Gastrocnemius medialis (tissue), 4 donors: Measurements from ENCODE around the gene CFAP57. TPM values are rescaled to one million over a fixed set of nuclear protein-coding genes. Genes with fewer than 3 reads are reported as not detected.

ENCODE experiments used
- ATAC-seq, 2 donors: fragments of 150-250 bp; one replicate each; pipeline ENCODE4 v1.9.1; 2016
- DNase-seq, 2 donors: peaks; one replicate each; pipeline ENCODE4 v3.0.0-alpha.2; 2019
- H3K27ac ChIP-seq, 4 donors: fragments of 200-600 bp; sonication (generic); 1 replicate in 1 of 4; 2 replicates in 3 of 4; pipeline ENCODE4 v1.5.1; 2016 to 2018; ENCODE audit warnings: mild to moderate bottlenecking in 2 of 4, moderate library complexity in 1 of 4
- H3K27me3 ChIP-seq, 3 donors: fragments of 200-600 bp; sonication (generic) in 2 of 3; 1 replicate in 1 of 3; 2 replicates in 2 of 3; pipeline versions ENCODE4 v1.5.1 to v1.6.0; 2016 to 2019; ENCODE audit warnings: mild to moderate bottlenecking in 1 of 3, moderate library complexity in 1 of 3
- H3K36me3 ChIP-seq, 2 donors: fragments of 200-600 bp; sonication (generic) in 1 of 2; one replicate each; pipeline ENCODE4 v1.5.1; 2017 to 2018
- H3K4me1 ChIP-seq, 2 donors: fragments of 200-600 bp; sonication (generic) in 1 of 2; one replicate each; pipeline ENCODE4 v1.5.1; 2016 to 2017; ENCODE audit warnings: mild to moderate bottlenecking in 2 of 2
- H3K4me3 ChIP-seq, 4 donors: fragments of 200-600 bp; sonication (generic) in 3 of 4; 1 replicate in 1 of 4; 2 replicates in 3 of 4; pipeline ENCODE4 v1.5.1; 2016 to 2019; ENCODE audit warnings: mild to moderate bottlenecking in 2 of 4
- H3K9me3 ChIP-seq, 3 donors: fragments of 200-600 bp; sonication (generic) in 2 of 3; 1 replicate in 1 of 3; 2 replicates in 2 of 3; pipeline ENCODE4 v1.5.1; 2016 to 2019
- POLR2A ChIP-seq, 2 donors: fragments of 450-650 bp; IDR thresholded peaks; one replicate each; pipeline ENCODE4 v1.6.1; 2017; ENCODE audit warnings: antibody characterized with exemption in 2 of 2, mild to moderate bottlenecking in 2 of 2, moderate library complexity in 2 of 2
- in situ Hi-C, 4 donors: fragments of 200-750 bp; cut with MboI; loops; one replicate each; pipeline versions ENCODE4 v1.15.0 to v1.8.0; 2017; ENCODE audit warnings: low sequenced_read_pairs in 4 of 4
- intact Hi-C: fragments of 100-400 bp; cut with DNase I; formaldehyde crosslinking; loops from one replicate; pipeline ENCODE4 v1.15.1; 2023; ENCODE audit warnings: low total_unique reads
- total RNA-seq, 4 donors: library from RNA; depleted of rRNA; stranded (reverse); fragments of >200 nt; gene quantifications; one replicate each; pipeline versions ENCODE4 v1.1.0 to v1.2.3, GENCODE V29; 2016
- TF ChIP-seq, protein P1 (sequence below), 5 experiments: fragments of 450-650 bp in 3 of 5; fragments of 200-600 bp in 2 of 5; sonication (generic) in 2 of 5; IDR thresholded peaks in 4 of 5; conservative IDR thresholded peaks in 1 of 5; 1 replicate in 4 of 5; 2 replicates in 1 of 5; pipeline ENCODE4 v1.5.1; 2016 to 2019; ENCODE audit warnings: antibody characterized with exemption in 5 of 5, mild to moderate bottlenecking in 3 of 5, moderate library complexity in 3 of 5

CFAP57 gene
- under 1 TPM in 2 of 4 donors, not detected in 2; 0.10 to 0.13 TPM for total RNA-seq

DNA sequence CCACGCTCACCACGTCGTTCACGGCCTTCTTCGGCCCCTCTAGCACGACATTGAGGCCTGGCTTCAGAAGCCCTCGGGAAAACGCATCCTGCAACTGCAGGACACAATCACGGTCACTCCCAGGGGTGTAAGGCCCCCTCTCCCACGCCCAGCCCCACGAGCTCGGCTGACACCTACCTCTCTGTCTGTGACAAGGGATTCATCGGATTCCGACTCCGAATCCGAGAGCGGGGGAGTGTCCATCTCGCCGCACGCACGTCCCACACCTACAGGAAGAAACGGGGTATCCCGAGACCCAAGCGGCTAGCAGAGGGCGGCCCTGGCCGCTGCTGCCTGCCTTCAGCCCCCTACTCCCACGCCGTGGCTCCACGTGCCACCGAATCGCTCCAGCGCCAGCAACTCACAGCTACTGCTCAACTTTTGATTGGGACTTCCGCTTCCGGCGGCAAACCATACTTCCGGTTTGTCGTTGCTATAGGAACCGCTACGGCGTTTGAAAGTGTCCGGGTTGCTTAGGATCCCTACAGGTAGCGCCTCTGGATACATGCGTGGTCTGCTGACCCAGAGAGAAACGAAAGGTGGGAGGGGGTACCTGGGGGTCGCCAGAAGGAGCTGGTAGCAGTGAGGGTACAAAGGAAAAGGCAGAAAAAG is at the start of gene CFAP57, which contains the start of gene EBNA1BP2:
CFAP57 (plus strand) TSS at position 455 of the 651 bp plus-strand sequence. CDS start 424 bp downstream, outside the sequence.
EBNA1BP2 (minus strand) TSS at position 415 of the 651 bp plus-strand sequence; CDS start at position 243, 172 bp downstream.
- intact Hi-C loops (loop anchor here (5.0 to 10.0 kb wide), 5 partner anchors 195 to 715 kb away; partner anchors contain the start of genes C1orf50, ELOVL1, KDM4A and P3H1), in situ Hi-C loops (no loop called here)
- Histone ChIP-seq H3K4me3 (peak within 1 kb of the TSS; percentile 85 to 94 (median 92)), H3K27ac (peak within 1 kb of the TSS; percentile 50 to 81 (median 74)), H3K9me3 (no peaks in the 10 kb centered on the region), H3K4me1 (peaks cover 14% of the 10 kb centered on the region in 2 donors), H3K27me3 (peaks cover 0 to 8% (median 0%) of the 10 kb centered on the region in 3 donors), H3K36me3 (peaks cover 0 to 34% of the 10 kb centered on the region in 2 donors)
- TF ChIP-seq POLR2A (IDR thresholded peaks at IDR 0.05) = peak in 1 of 2 donors; percentile 29
- TF ChIP-seq, protein P1, sequence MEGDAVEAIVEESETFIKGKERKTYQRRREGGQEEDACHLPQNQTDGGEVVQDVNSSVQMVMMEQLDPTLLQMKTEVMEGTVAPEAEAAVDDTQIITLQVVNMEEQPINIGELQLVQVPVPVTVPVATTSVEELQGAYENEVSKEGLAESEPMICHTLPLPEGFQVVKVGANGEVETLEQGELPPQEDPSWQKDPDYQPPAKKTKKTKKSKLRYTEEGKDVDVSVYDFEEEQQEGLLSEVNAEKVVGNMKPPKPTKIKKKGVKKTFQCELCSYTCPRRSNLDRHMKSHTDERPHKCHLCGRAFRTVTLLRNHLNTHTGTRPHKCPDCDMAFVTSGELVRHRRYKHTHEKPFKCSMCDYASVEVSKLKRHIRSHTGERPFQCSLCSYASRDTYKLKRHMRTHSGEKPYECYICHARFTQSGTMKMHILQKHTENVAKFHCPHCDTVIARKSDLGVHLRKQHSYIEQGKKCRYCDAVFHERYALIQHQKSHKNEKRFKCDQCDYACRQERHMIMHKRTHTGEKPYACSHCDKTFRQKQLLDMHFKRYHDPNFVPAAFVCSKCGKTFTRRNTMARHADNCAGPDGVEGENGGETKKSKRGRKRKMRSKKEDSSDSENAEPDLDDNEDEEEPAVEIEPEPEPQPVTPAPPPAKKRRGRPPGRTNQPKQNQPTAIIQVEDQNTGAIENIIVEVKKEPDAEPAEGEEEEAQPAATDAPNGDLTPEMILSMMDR (IDR thresholded peaks at IDR 0.05 in 4 of 5, conservative IDR thresholded peaks at IDR 0.05 in 1 of 5) = no peak
- ATAC-seq = peak; percentile 99 to 100
- peak; percentile 79 to 90 for DNase-seq

DNA sequence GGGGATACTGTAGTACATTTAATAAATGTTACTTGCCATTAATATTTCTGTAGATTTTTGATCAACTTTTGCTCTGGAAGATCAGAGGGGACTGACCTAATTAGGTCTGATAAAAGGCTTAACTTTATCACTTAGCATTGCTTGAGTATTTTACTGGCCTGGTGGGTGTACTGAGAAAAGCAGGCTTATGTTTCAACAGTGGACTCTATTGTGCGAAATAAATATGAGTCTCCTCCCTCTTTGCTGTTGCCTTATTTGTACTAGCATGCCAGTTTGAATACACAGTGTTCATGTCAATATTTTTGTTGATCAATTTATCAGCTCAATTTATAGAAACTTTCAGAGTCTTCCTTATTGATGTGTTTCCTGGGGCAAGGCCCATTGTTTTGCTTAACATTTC is 49.1 kb upstream of the CFAP57 start:
- Histone ChIP-seq H3K9me3 (no peaks in the 10 kb centered on the region), H3K27me3 (peaks cover 0 to 5% (median 3%) of the 10 kb centered on the region in 3 donors), H3K36me3 (no peaks in the 10 kb centered on the region), H3K27ac (no peak overlapping the region), H3K4me3 (no peak overlapping the region), H3K4me1 (no peaks in the 10 kb centered on the region)
- TF ChIP-seq, protein P1 (IDR thresholded peaks at IDR 0.05 in 4 of 5, conservative IDR thresholded peaks at IDR 0.05 in 1 of 5) = no peak
- no peak for TF ChIP-seq POLR2A (IDR thresholded peaks at IDR 0.05)
- ATAC-seq = no peak
- intact Hi-C loops = no loop called here
- in situ Hi-C loops = no loop called here
- no peak for DNase-seq

DNA sequence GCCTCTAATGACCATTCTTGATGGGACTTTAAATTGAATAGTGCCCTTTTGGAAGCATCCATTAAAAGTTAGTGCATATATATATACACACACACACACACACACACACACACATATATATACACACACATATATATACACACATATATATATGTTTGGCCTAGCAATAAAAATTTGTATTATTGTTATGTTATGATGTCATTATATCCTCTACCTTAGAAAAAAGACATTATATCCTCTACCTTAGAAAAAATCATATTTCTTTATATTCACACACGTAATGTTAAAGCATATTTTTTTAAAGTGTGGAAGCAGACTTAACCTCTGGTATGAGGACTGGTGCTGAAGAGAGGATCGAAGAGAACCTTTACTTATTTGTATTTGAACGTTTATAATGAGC is 43.3 kb upstream of the CFAP57 start:
- no peaks in the 10 kb centered on the region for H3K9me3 ChIP-seq
- no peaks in the 10 kb centered on the region for H3K4me1 ChIP-seq
- ATAC-seq = no peak
- no peak overlapping the region for H3K4me3 ChIP-seq
- H3K27ac ChIP-seq = no peak overlapping the region
- DNase-seq = no peak
- peaks cover 3 to 12% (median 7%) of the 10 kb centered on the region in 3 donors for H3K27me3 ChIP-seq
- in situ Hi-C loops = no loop called here
- no peak for TF ChIP-seq POLR2A (IDR thresholded peaks at IDR 0.05)
- TF ChIP-seq, protein P1 (IDR thresholded peaks at IDR 0.05 in 4 of 5, conservative IDR thresholded peaks at IDR 0.05 in 1 of 5) = no peak
- H3K36me3 ChIP-seq = no peaks in the 10 kb centered on the region
- intact Hi-C loops = no loop called here

DNA sequence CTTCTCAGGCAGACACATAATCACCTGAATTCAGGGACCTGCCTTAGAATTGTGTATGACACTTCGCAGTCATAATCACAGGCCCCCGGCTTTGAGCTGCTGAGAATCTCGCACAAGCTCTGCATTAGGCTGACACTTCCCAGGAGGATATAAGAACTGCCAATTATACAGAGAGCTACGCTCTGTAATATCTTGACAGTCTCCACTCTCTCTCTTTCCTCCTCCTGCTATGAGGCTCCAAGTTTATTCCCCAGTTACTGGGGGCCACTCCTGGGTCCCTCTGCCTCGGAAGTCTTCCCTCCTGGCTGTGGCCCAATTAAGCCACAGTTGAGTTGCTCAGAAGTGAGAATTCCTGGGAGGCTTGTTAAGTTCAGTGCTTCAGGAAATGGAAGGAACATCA is 42.7 kb upstream of the CFAP57 start:
- intact Hi-C loops = no loop called here

More for the DNA sequence above, 42.7 kb upstream of the CFAP57 start:
- H3K27me3 ChIP-seq = peaks cover 3 to 12% (median 7%) of the 10 kb centered on the region in 3 donors
- no peak overlapping the region for H3K27ac ChIP-seq
- no peaks in the 10 kb centered on the region for H3K9me3 ChIP-seq
- ATAC-seq (no peak), DNase-seq (no peak)
- H3K4me3 ChIP-seq = no peak overlapping the region
- in situ Hi-C loops = no loop called here
- H3K4me1 ChIP-seq = no peaks in the 10 kb centered on the region
- TF ChIP-seq POLR2A (IDR thresholded peaks at IDR 0.05) = no peak
- TF ChIP-seq, protein P1 (IDR thresholded peaks at IDR 0.05 in 4 of 5, conservative IDR thresholded peaks at IDR 0.05 in 1 of 5) = no peak
- H3K36me3 ChIP-seq = no peaks in the 10 kb centered on the region
